MG63 (cell line): ENCODE measurements around the gene PRSS12. TPM values are rescaled to one million over a fixed set of nuclear protein-coding genes. Genes with fewer than 3 reads are reported as not detected.
A peak's percentile ranks its signal among the peaks of the same experiment; 100 is the strongest.
"Not testable (repeated sequence)": the region's sequence is repeated elsewhere in the genome, so short reads cannot be mapped to it uniquely, and the experiment has no call there.

Experiments used
- DNase-seq: peaks from one replicate; pipeline ENCODE4 v3.0.0-alpha.2; 2020
- H3K27me3 ChIP-seq: fragments of 250-450 bp; sonication (Bioruptor Pico); 2 replicates; pipeline ENCODE4 v1.5.1; 2020; ENCODE audit warnings: mild to moderate bottlenecking, moderate library complexity
- H3K36me3 ChIP-seq: fragments of 250-450 bp; sonication (Bioruptor Pico); 2 replicates; pipeline ENCODE4 v1.5.1; 2020; ENCODE audit warnings: mild to moderate bottlenecking, moderate library complexity
- H3K4me3 ChIP-seq: fragments of 250-450 bp; sonication (Bioruptor Pico); 2 replicates; pipeline ENCODE4 v1.5.1; 2020; ENCODE audit warnings: mild to moderate bottlenecking, moderate library complexity
- H3K9me3 ChIP-seq: fragments of 250-450 bp; sonication (Bioruptor Pico); 2 replicates; pipeline ENCODE4 v1.5.1; 2020; ENCODE audit warnings: mild to moderate bottlenecking, moderate library complexity
- total RNA-seq: library from RNA; depleted of rRNA; stranded (reverse); fragments of >200 nt; shearing (Covaris generic); gene quantifications from 2 replicates; pipeline ENCODE4 v1.2.3, GENCODE V29; 2014; ENCODE audit warnings: low replicate concordance; rRNA removed

The PRSS12 gene
- 113 and 165 TPM in 2 replicates for total RNA-seq

- peaks cover 15% of the 10 kb centered on the region for H3K36me3 ChIP-seq
- no peaks in the 10 kb centered on the region for H3K27me3 ChIP-seq
- peak within 1 kb of the TSS; percentile 82 for H3K4me3 ChIP-seq
- DNase-seq = peak; percentile 92
- no peaks in the 10 kb centered on the region for H3K9me3 ChIP-seq
Observed at GRCh38 chr4:118352843-118353533, at the start of gene PRSS12. TSS of gene PRSS12 (minus strand) at chr4:118353003. CDS start at chr4:118352720, 283 bp downstream.

- no peaks in the 10 kb centered on the region for H3K9me3 ChIP-seq
- no peak overlapping the region for H3K4me3 ChIP-seq
- H3K27me3 ChIP-seq = no peaks in the 10 kb centered on the region
- H3K36me3 ChIP-seq = no peaks in the 10 kb centered on the region
- no peak for DNase-seq
Observed at GRCh38 chr4:118400356-118400755, 47.6 kb upstream of the PRSS12 start.

- not testable (repeated sequence) for H3K36me3 ChIP-seq, H3K27me3 ChIP-seq, H3K4me3 ChIP-seq, DNase-seq, H3K9me3 ChIP-seq
Observed at GRCh38 chr4:118399883-118400282, 47.1 kb upstream of the PRSS12 start.

GRCh38 chr4:118398226-118399090, 45.7 kb upstream of the PRSS12 start:
- no peaks in the 10 kb centered on the region for H3K27me3 ChIP-seq
- no peaks in the 10 kb centered on the region for H3K36me3 ChIP-seq
- H3K9me3 ChIP-seq = no peaks in the 10 kb centered on the region
- H3K4me3 ChIP-seq = no peak overlapping the region
- DNase-seq = no peak

GRCh38 chr4:118397623-118397979, 44.8 kb upstream of the PRSS12 start:
- Histone ChIP-seq H3K36me3 (no peaks in the 10 kb centered on the region), H3K27me3 (no peaks in the 10 kb centered on the region), H3K9me3 (no peaks in the 10 kb centered on the region), H3K4me3 (no peak overlapping the region)
- DNase-seq = peak; percentile 4

GRCh38 chr4:118396881-118397622, 44.2 kb upstream of the PRSS12 start:
- DNase-seq = no peak
- Histone ChIP-seq H3K4me3 (no peak overlapping the region), H3K27me3 (no peaks in the 10 kb centered on the region), H3K36me3 (no peaks in the 10 kb centered on the region), H3K9me3 (no peaks in the 10 kb centered on the region)

GRCh38 chr4:118395057-118395644, 42.3 kb upstream of the PRSS12 start:
- H3K27me3 ChIP-seq = no peaks in the 10 kb centered on the region
- DNase-seq = no peak
- no peaks in the 10 kb centered on the region for H3K36me3 ChIP-seq
- no peaks in the 10 kb centered on the region for H3K9me3 ChIP-seq
- H3K4me3 ChIP-seq = no peak overlapping the region

- not testable (repeated sequence) for H3K36me3 ChIP-seq, H3K4me3 ChIP-seq, H3K9me3 ChIP-seq, DNase-seq, H3K27me3 ChIP-seq
Observed at GRCh38 chr4:118392509-118392908, 39.7 kb upstream of the PRSS12 start.

GRCh38 chr4:118390121-118390520, 37.3 kb upstream of the PRSS12 start:
- Histone ChIP-seq H3K9me3 (peaks cover 2% of the 10 kb centered on the region), H3K27me3 (no peaks in the 10 kb centered on the region), H3K4me3 (no peak overlapping the region), H3K36me3 (no peaks in the 10 kb centered on the region)
- no peak for DNase-seq

- H3K4me3 ChIP-seq = no peak overlapping the region
- DNase-seq = peak; percentile 23
Observed at GRCh38 chr4:118389721-118390120, 36.9 kb upstream of the PRSS12 start.

GRCh38 chr4:118388606-118389005, 35.8 kb upstream of the PRSS12 start:
- H3K36me3 ChIP-seq = no peaks in the 10 kb centered on the region
- no peak overlapping the region for H3K4me3 ChIP-seq
- DNase-seq = no peak

More at GRCh38 chr4:118389721-118390120, 36.9 kb upstream of the PRSS12 start:
- H3K27me3 ChIP-seq = no peaks in the 10 kb centered on the region
- no peaks in the 10 kb centered on the region for H3K36me3 ChIP-seq
- H3K9me3 ChIP-seq = peaks cover 2% of the 10 kb centered on the region

GRCh38 chr4:118381902-118382301, 29.1 kb upstream of the PRSS12 start:
- no peak overlapping the region for H3K4me3 ChIP-seq
- H3K9me3 ChIP-seq = peaks cover 2% of the 10 kb centered on the region; the same call in 1 of the 2 replicates
- no peaks in the 10 kb centered on the region for H3K27me3 ChIP-seq
- no peaks in the 10 kb centered on the region for H3K36me3 ChIP-seq
- DNase-seq = no peak

More at GRCh38 chr4:118388606-118389005, 35.8 kb upstream of the PRSS12 start:
- H3K9me3 ChIP-seq = peaks cover 2% of the 10 kb centered on the region
- no peaks in the 10 kb centered on the region for H3K27me3 ChIP-seq

GRCh38 chr4:118373614-118374255, 20.9 kb upstream of the PRSS12 start:
- no peak for DNase-seq
- Histone ChIP-seq H3K9me3 (no peaks in the 10 kb centered on the region), H3K36me3 (no peaks in the 10 kb centered on the region), H3K4me3 (no peak overlapping the region), H3K27me3 (no peaks in the 10 kb centered on the region)

- no peaks in the 10 kb centered on the region for H3K9me3 ChIP-seq
- no peaks in the 10 kb centered on the region for H3K36me3 ChIP-seq
- H3K4me3 ChIP-seq = no peak overlapping the region
- H3K27me3 ChIP-seq = no peaks in the 10 kb centered on the region
- DNase-seq = no peak
Observed at GRCh38 chr4:118372251-118372650, 19.4 kb upstream of the PRSS12 start.

- Histone ChIP-seq H3K36me3 (no peaks in the 10 kb centered on the region), H3K27me3 (no peaks in the 10 kb centered on the region), H3K9me3 (no peaks in the 10 kb centered on the region), H3K4me3 (no peak overlapping the region)
- DNase-seq = no peak
Observed at GRCh38 chr4:118369231-118369630, 16.4 kb upstream of the PRSS12 start.

- Histone ChIP-seq H3K9me3 (no peaks in the 10 kb centered on the region), H3K27me3 (no peaks in the 10 kb centered on the region), H3K36me3 (no peaks in the 10 kb centered on the region), H3K4me3 (no peak overlapping the region)
- DNase-seq = no peak
Observed at GRCh38 chr4:118367872-118368271, 15.1 kb upstream of the PRSS12 start.
